ENCODE measurements around the gene S100A16.

DNA sequence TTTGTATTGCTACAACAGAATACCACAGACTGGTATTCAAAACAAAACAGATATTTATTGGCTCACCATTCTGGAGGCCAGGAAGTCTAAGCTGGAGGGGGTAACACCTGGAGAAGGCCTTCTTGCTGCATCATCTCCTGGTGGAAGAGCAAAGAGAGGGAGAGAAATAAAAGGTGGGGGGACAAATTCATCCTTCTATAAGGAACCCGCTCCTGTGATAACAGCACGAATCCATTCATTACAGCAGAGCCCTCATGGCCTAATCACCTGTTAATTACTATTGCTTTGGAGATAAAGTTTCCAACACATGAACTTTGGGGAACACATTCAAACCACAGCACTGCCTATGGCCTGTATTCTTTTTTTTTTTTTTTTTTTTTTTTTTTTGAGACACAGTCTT is 52.7 kb downstream of the S100A16 start:
- TF ChIP-seq, protein P1, sequence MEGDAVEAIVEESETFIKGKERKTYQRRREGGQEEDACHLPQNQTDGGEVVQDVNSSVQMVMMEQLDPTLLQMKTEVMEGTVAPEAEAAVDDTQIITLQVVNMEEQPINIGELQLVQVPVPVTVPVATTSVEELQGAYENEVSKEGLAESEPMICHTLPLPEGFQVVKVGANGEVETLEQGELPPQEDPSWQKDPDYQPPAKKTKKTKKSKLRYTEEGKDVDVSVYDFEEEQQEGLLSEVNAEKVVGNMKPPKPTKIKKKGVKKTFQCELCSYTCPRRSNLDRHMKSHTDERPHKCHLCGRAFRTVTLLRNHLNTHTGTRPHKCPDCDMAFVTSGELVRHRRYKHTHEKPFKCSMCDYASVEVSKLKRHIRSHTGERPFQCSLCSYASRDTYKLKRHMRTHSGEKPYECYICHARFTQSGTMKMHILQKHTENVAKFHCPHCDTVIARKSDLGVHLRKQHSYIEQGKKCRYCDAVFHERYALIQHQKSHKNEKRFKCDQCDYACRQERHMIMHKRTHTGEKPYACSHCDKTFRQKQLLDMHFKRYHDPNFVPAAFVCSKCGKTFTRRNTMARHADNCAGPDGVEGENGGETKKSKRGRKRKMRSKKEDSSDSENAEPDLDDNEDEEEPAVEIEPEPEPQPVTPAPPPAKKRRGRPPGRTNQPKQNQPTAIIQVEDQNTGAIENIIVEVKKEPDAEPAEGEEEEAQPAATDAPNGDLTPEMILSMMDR (IDR thresholded peaks at IDR 0.05), result no peak
- no peak for TF ChIP-seq POLR2A (IDR thresholded peaks at IDR 0.05)
